Neural progenitor cell (in vitro differentiated cells): Measurements from ENCODE around the gene UNC5A. TPM values are rescaled to one million over a fixed set of nuclear protein-coding genes. Genes with fewer than 3 reads are reported as not detected.

Source experiments
- DNase-seq: peaks from one replicate; pipeline ENCODE4 v3.0.0-alpha.2; 2016; ENCODE audit warnings: low spot score
- H2AFZ ChIP-seq: fragments of 200-600 bp; sonication (generic); replicated peaks from 2 replicates; pipeline ENCODE4 v1.6.1; 2016; ENCODE audit warnings: antibody characterized with exemption
- H3F3A ChIP-seq: fragments of 200-600 bp; sonication (generic); 2 replicates; pipeline ENCODE4 v1.6.1; 2016; ENCODE audit warnings: antibody characterized with exemption, low read depth
- H3K27ac ChIP-seq: fragments of 200-600 bp; sonication (generic); 2 replicates; pipeline ENCODE4 v1.5.1; 2016; ENCODE audit warnings: mild to moderate bottlenecking
- H3K27me3 ChIP-seq: fragments of 200-600 bp; sonication (generic); 2 replicates; pipeline ENCODE4 v1.6.1; 2016; ENCODE audit warnings: mild to moderate bottlenecking, moderate library complexity
- H3K36me3 ChIP-seq: fragments of 200-600 bp; sonication (generic); 2 replicates; pipeline ENCODE4 v1.5.1; 2016
- H3K4me1 ChIP-seq: fragments of 200-600 bp; sonication (generic); 2 replicates; pipeline ENCODE4 v1.6.1; 2016; ENCODE audit warnings: mixed run types
- H3K4me2 ChIP-seq: fragments of 200-600 bp; sonication (generic); 2 replicates; pipeline ENCODE4 v1.6.1; 2016
- H3K4me3 ChIP-seq: fragments of 200-600 bp; sonication (generic); 2 replicates; pipeline ENCODE4 v1.5.1; 2016
- H3K79me2 ChIP-seq: fragments of 200-600 bp; sonication (generic); 2 replicates; pipeline ENCODE4 v1.6.1; 2016; ENCODE audit warnings: low read depth
- H3K9ac ChIP-seq: fragments of 200-600 bp; sonication (generic); 2 replicates; pipeline ENCODE4 v1.6.1; 2016
- H3K9me3 ChIP-seq: fragments of 200-600 bp; sonication (generic); 2 replicates; pipeline ENCODE4 v1.5.1; 2016; ENCODE audit warnings: low read depth
- H4K20me1 ChIP-seq: fragments of 200-600 bp; sonication (generic); 2 replicates; pipeline ENCODE4 v1.6.1; 2016; ENCODE audit warnings: low read depth
- H3K27ac Mint-ChIP-seq: 3 replicates; pipeline ENCODE4 v1.8.0; 2021; ENCODE audit warnings: mixed read lengths
- H3K27me3 Mint-ChIP-seq: 2 replicates; pipeline ENCODE4 v1.8.0; 2022; ENCODE audit warnings: low read depth, mild to moderate bottlenecking, inconsistent platforms, moderate library complexity, mixed read lengths; ENCODE audit not compliant: insufficient read depth
- H3K36me3 Mint-ChIP-seq: 3 replicates; pipeline ENCODE4 v1.8.0; 2021; ENCODE audit warnings: mixed read lengths
- H3K4me1 Mint-ChIP-seq: 3 replicates; pipeline ENCODE4 v1.8.0; 2021; ENCODE audit warnings: mixed read lengths
- H3K4me3 Mint-ChIP-seq: 3 replicates; pipeline ENCODE4 v1.8.0; 2021; ENCODE audit warnings: mild to moderate bottlenecking, moderate library complexity, mixed read lengths
- H3K9me3 Mint-ChIP-seq: 3 replicates; pipeline ENCODE4 v1.8.0; 2020; ENCODE audit warnings: mixed read lengths
- CTCF ChIP-seq: fragments of 200-600 bp; sonication (generic); IDR thresholded peaks from 2 replicates; pipeline ENCODE4 v1.5.1; 2017; ENCODE audit warnings: antibody characterized with exemption, mild to moderate bottlenecking
- EZH2 ChIP-seq: fragments of 200-600 bp; sonication (generic); IDR thresholded peaks from 2 replicates; pipeline ENCODE4 v1.6.1; 2017; ENCODE audit warnings: antibody characterized with exemption, mild to moderate bottlenecking, moderate library complexity
- EZH2phosphoT487 ChIP-seq: fragments of 200-600 bp; sonication (generic); IDR thresholded peaks from 2 replicates; pipeline ENCODE4 v1.6.1; 2017; ENCODE audit warnings: antibody characterized with exemption
- total RNA-seq: library from RNA; depleted of rRNA; stranded (reverse); fragments of >200 nt; gene quantifications from 2 replicates; pipeline ENCODE4 v1.2.3, GENCODE V29; 2015; ENCODE audit warnings: low replicate concordance

Gene UNC5A
- total RNA-seq, 1 donor from 2014 or later: 1.2 TPM

- no peak overlapping the region for H3K4me3 ChIP-seq
- Mint-ChIP-seq H3K36me3 (no peaks in the 10 kb centered on the region), H3K27ac (no peak overlapping the region), H3K9me3 (no peaks in the 10 kb centered on the region), H3K27me3 (peaks cover 23% of the 10 kb centered on the region), H3K4me1 (peaks cover 4% of the 10 kb centered on the region), H3K4me3 (no peak overlapping the region)
- H3K9me3 ChIP-seq: no peaks in the 10 kb centered on the region
- TF ChIP-seq EZH2phosphoT487 (no peak), CTCF (no peak), EZH2 (no peak)
- no peaks in the 10 kb centered on the region for H3K79me2 ChIP-seq
- H3F3A ChIP-seq: peaks cover 5% of the 10 kb centered on the region
- peaks cover 8% of the 10 kb centered on the region for H4K20me1 ChIP-seq
- no peak overlapping the region for H3K27ac ChIP-seq
- H3K36me3 ChIP-seq: no peaks in the 10 kb centered on the region
- H2AFZ ChIP-seq: no peak overlapping the region
- H3K4me2 ChIP-seq: no peak overlapping the region
- no peaks in the 10 kb centered on the region for H3K4me1 ChIP-seq
- H3K27me3 ChIP-seq: no peaks in the 10 kb centered on the region
- H3K9ac ChIP-seq: no peak overlapping the region
- no peak for DNase-seq
These were observed 11.4 kb upstream of the UNC5A start for GRCh38 chr5:176798949-176799348.

GRCh38 chr5:176799488-176799887 lies 10.9 kb upstream of the UNC5A start:
- no peak overlapping the region for H3K4me3 ChIP-seq
- no peak overlapping the region for H3K9ac ChIP-seq
- Mint-ChIP-seq H3K27me3 (peaks cover 26% of the 10 kb centered on the region), H3K27ac (no peak overlapping the region), H3K4me3 (no peak overlapping the region), H3K36me3 (no peaks in the 10 kb centered on the region), H3K4me1 (peaks cover 4% of the 10 kb centered on the region), H3K9me3 (no peaks in the 10 kb centered on the region)
- no peak overlapping the region for H3K4me2 ChIP-seq
- H3K9me3 ChIP-seq: no peaks in the 10 kb centered on the region
- H3K4me1 ChIP-seq: no peaks in the 10 kb centered on the region
- H4K20me1 ChIP-seq: peaks cover 14% of the 10 kb centered on the region
- H3F3A ChIP-seq: peaks cover 5% of the 10 kb centered on the region
- peaks cover 5% of the 10 kb centered on the region for H3K27me3 ChIP-seq
- no peaks in the 10 kb centered on the region for H3K79me2 ChIP-seq
- TF ChIP-seq EZH2 (no peak), CTCF (no peak), EZH2phosphoT487 (no peak)
- DNase-seq: no peak
- H3K36me3 ChIP-seq: no peaks in the 10 kb centered on the region
- H3K27ac ChIP-seq: no peak overlapping the region
- H2AFZ ChIP-seq: no peak overlapping the region

- Histone ChIP-seq H3K27ac (no peak overlapping the region), H3K4me1 (no peaks in the 10 kb centered on the region), H3K79me2 (no peaks in the 10 kb centered on the region), H3K4me3 (no peak overlapping the region), H3K9me3 (no peaks in the 10 kb centered on the region), H3K9ac (no peak overlapping the region), H3K27me3 (peaks cover 10% of the 10 kb centered on the region), H3K4me2 (no peak overlapping the region), H3F3A (peaks cover 5% of the 10 kb centered on the region), H4K20me1 (peaks cover 14% of the 10 kb centered on the region), H2AFZ (no peak overlapping the region), H3K36me3 (no peaks in the 10 kb centered on the region)
- no peak overlapping the region for H3K27ac Mint-ChIP-seq
- no peaks in the 10 kb centered on the region for H3K36me3 Mint-ChIP-seq
- TF ChIP-seq CTCF (no peak), EZH2phosphoT487 (no peak), EZH2 (no peak)
- no peak overlapping the region for H3K4me3 Mint-ChIP-seq
- peaks cover 4% of the 10 kb centered on the region for H3K4me1 Mint-ChIP-seq
- H3K27me3 Mint-ChIP-seq: peaks cover 26% of the 10 kb centered on the region
- no peaks in the 10 kb centered on the region for H3K9me3 Mint-ChIP-seq
- DNase-seq: no peak
These were observed 10.3 kb upstream of the UNC5A start for GRCh38 chr5:176800024-176800423.
